ENCODE data around the gene CDH4.
"Not testable (repeated sequence)": the region's sequence is repeated elsewhere in the genome, so short reads cannot be mapped to it uniquely, and the experiment has no call there.

The CDH4 gene

DNA sequence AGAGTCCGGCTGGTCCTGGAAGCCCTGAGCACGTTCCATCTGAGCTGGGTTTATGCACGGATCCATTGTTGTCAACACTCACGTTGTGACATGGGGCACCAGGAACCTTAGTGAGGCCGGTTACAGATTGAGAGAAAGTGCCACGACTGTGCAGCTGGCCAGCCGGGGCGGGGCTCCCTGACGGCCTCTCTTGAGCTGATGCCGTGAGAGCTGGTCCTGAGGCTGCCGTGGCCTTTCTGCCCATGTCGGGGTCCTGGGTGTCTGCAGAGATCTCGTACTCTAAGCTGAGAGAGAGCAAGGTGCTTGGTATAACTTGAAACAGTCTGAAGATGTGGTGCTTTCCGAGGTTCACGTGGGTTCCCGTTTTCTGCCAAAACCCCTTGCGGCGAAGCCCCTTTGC lies 10.0 kb downstream of the CDH4 start:
- H3K27ac ChIP-seq (ENCODE audit: low read depth, low read length): no peak overlapping the region
- H3K9me3 ChIP-seq (ENCODE audit: control insufficient read depth in 5 of 5, low read length in 5 of 5): peaks cover 2 to 13% (median 9%) of the 10 kb centered on the region in 5 donors
- H3K4me1 ChIP-seq (ENCODE audit: control insufficient read depth in 5 of 5, insufficient read depth in 5 of 5, low read length in 5 of 5): no peaks in the 10 kb centered on the region
- H3K36me3 ChIP-seq (ENCODE audit: control insufficient read depth in 5 of 5, insufficient read depth in 5 of 5, low read length in 5 of 5): no peaks in the 10 kb centered on the region
- H3K9ac ChIP-seq (ENCODE audit: low read length in 5 of 5): no peak overlapping the region
- H3K4me3 ChIP-seq (ENCODE audit: low read depth in 1 of 5, low read length in 5 of 5): no peak overlapping the region
- H3K27me3 ChIP-seq (ENCODE audit: control insufficient read depth in 5 of 5, insufficient read depth in 4 of 5, low read length in 5 of 5): peaks cover 6 to 37% (median 31%) of the 10 kb centered on the region in 5 donors

DNA sequence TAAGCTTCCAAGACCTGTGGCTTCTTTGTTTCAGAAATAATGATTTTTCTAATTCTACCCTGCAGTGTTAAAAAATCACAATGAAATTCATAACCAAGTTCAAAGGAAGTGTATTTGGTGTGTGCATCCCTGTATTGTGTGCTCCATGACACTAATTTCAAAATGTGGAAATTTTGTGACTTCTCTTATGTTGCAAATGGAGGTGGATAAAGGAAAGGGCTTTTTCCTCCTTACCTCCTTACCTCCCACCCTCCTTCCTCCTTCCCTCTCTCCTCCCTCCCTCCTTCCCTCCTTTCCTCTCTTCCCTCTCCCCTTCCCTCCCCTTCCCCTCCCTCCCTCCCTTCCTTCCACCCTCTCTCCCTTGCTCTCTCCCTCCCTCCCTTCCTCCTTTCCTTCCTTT lies 10.5 kb downstream of the CDH4 start:
- Histone ChIP-seq H3K9me3 (ENCODE audit: control insufficient read depth in 5 of 5, low read length in 5 of 5) (peaks cover 2 to 13% (median 9%) of the 10 kb centered on the region in 5 donors), H3K27me3 (ENCODE audit: control insufficient read depth in 5 of 5, insufficient read depth in 4 of 5, low read length in 5 of 5) (peaks cover 6 to 36% (median 32%) of the 10 kb centered on the region in 5 donors), H3K4me3 (ENCODE audit: low read depth in 1 of 5, low read length in 5 of 5) (no peak overlapping the region), H3K9ac (ENCODE audit: low read length in 5 of 5) (no peak overlapping the region), H3K27ac (ENCODE audit: low read depth, low read length) (no peak overlapping the region), H3K36me3 (ENCODE audit: control insufficient read depth in 5 of 5, insufficient read depth in 5 of 5, low read length in 5 of 5) (no peaks in the 10 kb centered on the region), H3K4me1 (ENCODE audit: control insufficient read depth in 5 of 5, insufficient read depth in 5 of 5, low read length in 5 of 5) (no peaks in the 10 kb centered on the region)

DNA sequence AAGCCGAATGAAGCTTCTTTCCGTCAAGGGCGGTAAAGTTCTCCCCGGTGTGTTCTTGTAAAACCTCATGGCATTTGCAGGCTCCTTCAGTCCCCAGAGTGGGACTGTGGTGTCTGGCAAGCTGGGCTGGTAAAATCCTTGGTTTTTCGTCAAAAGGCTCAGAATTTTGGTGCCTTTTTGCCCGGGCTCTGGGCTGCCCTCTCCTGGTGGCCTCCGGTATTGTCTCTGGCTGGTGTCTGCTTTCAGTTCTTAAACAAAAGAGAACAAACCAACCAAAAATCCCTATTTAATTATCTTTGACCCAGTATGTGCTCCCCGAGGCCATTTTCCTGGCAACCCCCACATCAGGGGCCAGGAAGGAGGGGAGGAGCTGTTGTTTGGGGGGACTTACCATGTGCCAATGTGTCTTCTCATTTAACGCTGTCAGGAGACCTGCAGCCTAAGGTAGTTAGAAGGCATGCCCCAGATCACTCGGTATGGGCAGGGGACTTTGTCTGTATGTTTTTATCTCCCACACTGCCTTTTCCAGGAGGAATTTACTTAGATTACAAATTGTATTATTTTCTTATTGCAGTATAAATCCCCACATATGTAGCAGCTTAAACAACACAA lies 11.1 kb downstream of the CDH4 start:
- no peak overlapping the region for H3K9ac ChIP-seq (ENCODE audit: low read length in 5 of 5)
- no peak overlapping the region for H3K4me3 ChIP-seq (ENCODE audit: low read depth in 1 of 5, low read length in 5 of 5)
- no peak overlapping the region for H3K27ac ChIP-seq (ENCODE audit: low read depth, low read length)
- no peaks in the 10 kb centered on the region for H3K36me3 ChIP-seq (ENCODE audit: control insufficient read depth in 5 of 5, insufficient read depth in 5 of 5, low read length in 5 of 5)
- H3K4me1 ChIP-seq (ENCODE audit: control insufficient read depth in 5 of 5, insufficient read depth in 5 of 5, low read length in 5 of 5): no peaks in the 10 kb centered on the region
- H3K27me3 ChIP-seq (ENCODE audit: control insufficient read depth in 5 of 5, insufficient read depth in 4 of 5, low read length in 5 of 5): peaks cover 6 to 38% (median 32%) of the 10 kb centered on the region in 5 donors
- peaks cover 2 to 13% (median 9%) of the 10 kb centered on the region in 5 donors for H3K9me3 ChIP-seq (ENCODE audit: control insufficient read depth in 5 of 5, low read length in 5 of 5)

- H3K9ac ChIP-seq (ENCODE audit: low read length in 5 of 5): no peak overlapping the region
- no peaks in the 10 kb centered on the region for H3K4me1 ChIP-seq (ENCODE audit: control insufficient read depth in 5 of 5, insufficient read depth in 5 of 5, low read length in 5 of 5)
- peaks cover 2 to 7% (median 5%) of the 10 kb centered on the region in 5 donors for H3K9me3 ChIP-seq (ENCODE audit: control insufficient read depth in 5 of 5, low read length in 5 of 5)
- no peak overlapping the region for H3K4me3 ChIP-seq (ENCODE audit: low read depth in 1 of 5, low read length in 5 of 5)
- H3K27ac ChIP-seq (ENCODE audit: low read depth, low read length): no peak overlapping the region
- H3K27me3 ChIP-seq (ENCODE audit: control insufficient read depth in 5 of 5, insufficient read depth in 4 of 5, low read length in 5 of 5): peaks cover 6 to 39% (median 32%) of the 10 kb centered on the region in 5 donors
- no peaks in the 10 kb centered on the region for H3K36me3 ChIP-seq (ENCODE audit: control insufficient read depth in 5 of 5, insufficient read depth in 5 of 5, low read length in 5 of 5)
Measured at GRCh38 chr20:61263938-61264337, 11.9 kb downstream of the CDH4 start.

DNA sequence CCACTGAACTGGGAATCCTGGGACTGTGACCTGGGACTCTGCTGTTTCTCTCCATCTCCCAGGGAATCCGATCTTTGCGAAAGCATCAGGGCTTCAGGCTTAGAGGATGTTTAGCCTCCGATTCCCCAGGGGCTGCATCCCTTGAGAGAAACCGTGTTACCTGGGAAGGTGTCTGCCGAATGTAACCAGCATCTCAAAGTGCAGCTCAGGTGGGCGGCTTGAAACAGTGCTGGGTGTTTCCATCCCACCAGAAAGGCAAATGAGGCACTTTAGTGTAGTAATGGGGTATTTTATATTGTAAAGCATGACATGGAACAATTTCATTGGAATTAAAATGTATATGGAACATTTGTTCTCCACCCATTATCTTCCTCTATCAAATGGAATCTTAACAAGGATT lies 15.2 kb downstream of the CDH4 start:
- Histone ChIP-seq H3K27ac (ENCODE audit: low read depth, low read length) (no peak overlapping the region), H3K9me3 (ENCODE audit: control insufficient read depth in 5 of 5, low read length in 5 of 5) (peaks cover 0 to 2% (median 0%) of the 10 kb centered on the region in 5 donors), H3K4me1 (ENCODE audit: control insufficient read depth in 5 of 5, insufficient read depth in 5 of 5, low read length in 5 of 5) (no peaks in the 10 kb centered on the region), H3K9ac (ENCODE audit: low read length in 5 of 5) (no peak overlapping the region), H3K27me3 (ENCODE audit: control insufficient read depth in 5 of 5, insufficient read depth in 4 of 5, low read length in 5 of 5) (peaks cover 0 to 27% (median 18%) of the 10 kb centered on the region in 5 donors), H3K36me3 (ENCODE audit: control insufficient read depth in 5 of 5, insufficient read depth in 5 of 5, low read length in 5 of 5) (no peaks in the 10 kb centered on the region), H3K4me3 (ENCODE audit: low read depth in 1 of 5, low read length in 5 of 5) (no peak overlapping the region)

DNA sequence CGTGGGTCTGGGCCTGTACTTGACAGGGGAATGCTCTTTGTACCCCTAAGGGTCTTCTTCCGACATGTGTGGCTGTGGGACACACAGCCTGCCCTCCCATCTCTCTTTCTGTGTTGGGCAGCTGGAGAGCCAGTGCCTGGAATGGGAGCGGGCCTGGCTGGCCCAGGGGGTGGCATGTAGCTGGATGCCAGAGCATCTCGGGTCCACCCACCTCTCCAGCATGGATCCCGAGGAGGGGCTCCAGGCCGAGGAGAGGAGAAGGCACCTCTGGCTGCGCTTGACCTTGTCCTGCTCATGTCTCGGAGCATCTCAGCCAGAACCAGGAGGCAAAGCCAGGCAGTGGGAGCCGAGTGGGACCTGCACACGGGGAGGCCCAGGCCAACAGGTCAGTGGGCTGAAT lies 16.0 kb downstream of the CDH4 start:
- Histone ChIP-seq H3K36me3 (ENCODE audit: control insufficient read depth in 5 of 5, insufficient read depth in 5 of 5, low read length in 5 of 5) (no peaks in the 10 kb centered on the region), H3K27ac (ENCODE audit: low read depth, low read length) (no peak overlapping the region), H3K27me3 (ENCODE audit: control insufficient read depth in 5 of 5, insufficient read depth in 4 of 5, low read length in 5 of 5) (peaks cover under 1 to 27% (median 17%) of the 10 kb centered on the region in 5 donors)

GRCh38 chr20:61271312-61272231 lies 19.5 kb downstream of the CDH4 start:
- Histone ChIP-seq H3K4me1 (ENCODE audit: control insufficient read depth in 5 of 5, insufficient read depth in 5 of 5, low read length in 5 of 5) (no peaks in the 10 kb centered on the region), H3K27ac (ENCODE audit: low read depth, low read length) (no peak overlapping the region), H3K27me3 (ENCODE audit: control insufficient read depth in 5 of 5, insufficient read depth in 4 of 5, low read length in 5 of 5) (peaks cover 4 to 23% (median 18%) of the 10 kb centered on the region in 5 donors), H3K36me3 (ENCODE audit: control insufficient read depth in 5 of 5, insufficient read depth in 5 of 5, low read length in 5 of 5) (no peaks in the 10 kb centered on the region), H3K4me3 (ENCODE audit: low read depth in 1 of 5, low read length in 5 of 5) (no peak overlapping the region), H3K9ac (ENCODE audit: low read length in 5 of 5) (no peak overlapping the region), H3K9me3 (ENCODE audit: control insufficient read depth in 5 of 5, low read length in 5 of 5) (peaks cover 0 to 6% (median 0%) of the 10 kb centered on the region in 5 donors)

More for the DNA sequence above, 16.0 kb downstream of the CDH4 start:
- H3K4me1 ChIP-seq (ENCODE audit: control insufficient read depth in 5 of 5, insufficient read depth in 5 of 5, low read length in 5 of 5): no peaks in the 10 kb centered on the region
- no peak overlapping the region for H3K4me3 ChIP-seq (ENCODE audit: low read depth in 1 of 5, low read length in 5 of 5)
- no peak overlapping the region for H3K9ac ChIP-seq (ENCODE audit: low read length in 5 of 5)
- H3K9me3 ChIP-seq (ENCODE audit: control insufficient read depth in 5 of 5, low read length in 5 of 5): peaks cover 0 to 2% (median 0%) of the 10 kb centered on the region in 5 donors

DNA sequence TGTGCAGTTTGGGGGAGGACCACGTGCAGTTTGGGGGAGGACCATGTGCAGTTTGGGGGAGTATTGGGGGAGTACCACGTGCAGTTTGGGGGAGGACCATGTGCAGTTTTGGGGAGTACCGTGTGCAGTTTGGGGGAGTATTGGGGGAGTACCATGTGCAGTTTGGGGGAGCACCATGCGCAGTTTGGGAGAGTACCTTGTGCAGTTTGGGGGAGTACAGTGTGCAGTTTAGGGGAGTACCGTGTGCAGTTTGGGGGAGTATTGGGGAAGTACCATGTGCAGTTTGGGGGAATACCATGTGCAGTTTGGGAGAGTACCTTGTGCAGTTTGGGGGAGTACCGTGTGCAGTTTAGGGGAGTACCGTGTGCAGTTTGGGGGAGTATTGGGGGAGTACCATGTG lies 21.0 kb downstream of the CDH4 start:
- not testable (repeated sequence) for H3K27ac ChIP-seq (ENCODE audit: low read depth, low read length); H3K4me1 ChIP-seq (ENCODE audit: control insufficient read depth in 5 of 5, insufficient read depth in 5 of 5, low read length in 5 of 5)
- H3K27me3 ChIP-seq (ENCODE audit: control insufficient read depth in 5 of 5, insufficient read depth in 4 of 5, low read length in 5 of 5): peaks cover 12 to 23% (median 20%) of the 10 kb centered on the region in 5 donors

GRCh38 chr20:61273666-61274065 lies 21.6 kb downstream of the CDH4 start:
- not testable (repeated sequence) for H3K9me3 ChIP-seq (ENCODE audit: control insufficient read depth in 5 of 5, low read length in 5 of 5); H3K36me3 ChIP-seq (ENCODE audit: control insufficient read depth in 5 of 5, insufficient read depth in 5 of 5, low read length in 5 of 5); H3K27ac ChIP-seq (ENCODE audit: low read depth, low read length); H3K9ac ChIP-seq (ENCODE audit: low read length in 5 of 5); H3K4me1 ChIP-seq (ENCODE audit: control insufficient read depth in 5 of 5, insufficient read depth in 5 of 5, low read length in 5 of 5); H3K4me3 ChIP-seq (ENCODE audit: low read depth in 1 of 5, low read length in 5 of 5)
- peaks cover 15 to 27% (median 26%) of the 10 kb centered on the region in 5 donors for H3K27me3 ChIP-seq (ENCODE audit: control insufficient read depth in 5 of 5, insufficient read depth in 4 of 5, low read length in 5 of 5)

More for the DNA sequence above, 21.0 kb downstream of the CDH4 start:
- not testable (repeated sequence) for H3K4me3 ChIP-seq (ENCODE audit: low read depth in 1 of 5, low read length in 5 of 5); H3K9ac ChIP-seq (ENCODE audit: low read length in 5 of 5); H3K36me3 ChIP-seq (ENCODE audit: control insufficient read depth in 5 of 5, insufficient read depth in 5 of 5, low read length in 5 of 5); H3K9me3 ChIP-seq (ENCODE audit: control insufficient read depth in 5 of 5, low read length in 5 of 5)

DNA sequence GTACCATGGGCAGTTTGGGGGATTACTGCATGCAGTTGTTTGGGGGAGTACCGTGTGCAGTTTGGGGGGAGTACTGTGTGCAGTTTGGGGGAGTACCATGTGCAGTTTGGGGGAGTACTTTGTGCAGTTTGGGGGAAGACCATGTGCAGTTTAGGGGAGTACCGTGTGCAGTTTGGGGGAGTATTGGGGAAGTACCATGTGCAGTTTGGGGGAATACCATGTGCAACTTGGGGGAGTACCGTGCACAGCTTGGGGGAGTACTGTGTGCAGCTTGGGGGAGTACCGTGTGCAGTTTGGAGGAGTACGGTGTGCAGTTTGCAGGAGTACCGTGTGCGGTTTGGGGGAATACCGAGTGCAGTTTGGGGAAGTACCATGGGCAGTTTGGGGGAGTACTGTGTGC lies 22.3 kb downstream of the CDH4 start:
- Histone ChIP-seq H3K9ac (ENCODE audit: low read length in 5 of 5) (no peak overlapping the region), H3K4me3 (ENCODE audit: low read depth in 1 of 5, low read length in 5 of 5) (no peak overlapping the region), H3K4me1 (ENCODE audit: control insufficient read depth in 5 of 5, insufficient read depth in 5 of 5, low read length in 5 of 5) (no peaks in the 10 kb centered on the region), H3K9me3 (ENCODE audit: control insufficient read depth in 5 of 5, low read length in 5 of 5) (peaks cover 0 to 6% (median 0%) of the 10 kb centered on the region in 5 donors), H3K27ac (ENCODE audit: low read depth, low read length) (no peak overlapping the region), H3K36me3 (ENCODE audit: control insufficient read depth in 5 of 5, insufficient read depth in 5 of 5, low read length in 5 of 5) (no peaks in the 10 kb centered on the region), H3K27me3 (ENCODE audit: control insufficient read depth in 5 of 5, insufficient read depth in 4 of 5, low read length in 5 of 5) (peaks cover 18 to 28% (median 24%) of the 10 kb centered on the region in 5 donors)

Measured in subcutaneous abdominal adipose tissue (tissue), 5 donors.